Upper lobe of left lung (tissue), 4 donors: Measurements from ENCODE around the gene RNF123.

Experiments
- EP300 ChIP-seq, 4 donors: sonication (generic); formaldehyde crosslinking; IDR thresholded peaks; one replicate each; pipeline ENCODE4 v1.5.1; 2017; ENCODE audit warnings: antibody characterized with exemption in 4 of 4, control low read depth in 2 of 4
- TF ChIP-seq, protein P1 (sequence below), 6 experiments: fragments of 450-650 bp in 4 of 6; fragments of 200-600 bp in 2 of 6; sonication (generic) in 2 of 6; IDR thresholded peaks; one replicate each; pipeline ENCODE4 v1.5.1; 2016 to 2019; ENCODE audit warnings: antibody characterized with exemption in 6 of 6

DNA sequence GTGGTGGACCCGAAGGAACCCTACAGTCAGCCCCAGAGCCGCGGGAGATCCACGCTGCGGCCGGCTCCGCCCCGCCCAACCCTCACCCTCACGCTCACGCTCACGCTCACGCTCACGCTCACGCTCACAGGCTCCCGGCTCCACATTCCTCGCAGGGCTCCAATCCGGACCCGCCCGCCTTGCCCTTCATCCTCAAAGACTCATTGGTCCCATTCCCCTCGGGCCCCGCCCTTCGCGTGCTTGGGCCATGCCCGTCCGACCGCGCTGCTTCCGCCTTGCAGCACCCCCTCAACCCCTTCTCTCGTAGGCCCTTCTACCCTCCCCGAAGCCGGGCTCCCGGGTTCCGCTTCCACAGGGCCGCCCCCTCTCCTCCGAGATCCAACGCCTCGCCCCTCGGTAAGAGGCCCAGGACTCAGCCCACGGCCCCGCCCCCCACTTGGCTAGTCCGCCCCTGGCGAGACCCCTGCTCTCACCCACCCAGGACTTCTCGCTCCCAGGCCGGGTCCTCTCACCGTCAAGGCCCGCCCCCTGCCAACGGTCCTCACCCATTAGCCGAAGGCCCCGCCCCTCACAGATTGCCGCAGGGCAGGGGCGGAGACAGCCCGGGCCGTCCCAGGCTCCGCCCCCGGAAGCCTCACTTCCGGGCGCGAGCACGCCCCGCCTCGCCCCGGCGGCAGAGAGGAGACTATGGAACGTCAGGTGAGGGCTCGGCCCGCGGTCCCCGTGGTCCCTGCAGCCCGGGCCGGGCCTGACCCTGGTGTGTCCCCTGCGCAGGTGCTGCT is 15.5 kb upstream of the RNF123 start, which contains the start of gene APEH:
- TF ChIP-seq, protein P1, sequence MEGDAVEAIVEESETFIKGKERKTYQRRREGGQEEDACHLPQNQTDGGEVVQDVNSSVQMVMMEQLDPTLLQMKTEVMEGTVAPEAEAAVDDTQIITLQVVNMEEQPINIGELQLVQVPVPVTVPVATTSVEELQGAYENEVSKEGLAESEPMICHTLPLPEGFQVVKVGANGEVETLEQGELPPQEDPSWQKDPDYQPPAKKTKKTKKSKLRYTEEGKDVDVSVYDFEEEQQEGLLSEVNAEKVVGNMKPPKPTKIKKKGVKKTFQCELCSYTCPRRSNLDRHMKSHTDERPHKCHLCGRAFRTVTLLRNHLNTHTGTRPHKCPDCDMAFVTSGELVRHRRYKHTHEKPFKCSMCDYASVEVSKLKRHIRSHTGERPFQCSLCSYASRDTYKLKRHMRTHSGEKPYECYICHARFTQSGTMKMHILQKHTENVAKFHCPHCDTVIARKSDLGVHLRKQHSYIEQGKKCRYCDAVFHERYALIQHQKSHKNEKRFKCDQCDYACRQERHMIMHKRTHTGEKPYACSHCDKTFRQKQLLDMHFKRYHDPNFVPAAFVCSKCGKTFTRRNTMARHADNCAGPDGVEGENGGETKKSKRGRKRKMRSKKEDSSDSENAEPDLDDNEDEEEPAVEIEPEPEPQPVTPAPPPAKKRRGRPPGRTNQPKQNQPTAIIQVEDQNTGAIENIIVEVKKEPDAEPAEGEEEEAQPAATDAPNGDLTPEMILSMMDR (IDR thresholded peaks at IDR 0.05): peak in 2 of 6 experiments; percentile 19 to 29
- TF ChIP-seq EP300 (IDR thresholded peaks at IDR 0.05): peak in 1 of 4 donors; percentile 24
